ENCODE data around the gene KMO. TPM values are rescaled to one million over a fixed set of nuclear protein-coding genes. Genes with fewer than 3 reads are reported as not detected.

Gene KMO
- total RNA-seq (under 1 TPM in 1 of 5 donors, not detected in 4; 0.18 TPM), polyA plus RNA-seq (under 1 TPM in 2 of 3 donors, not detected in 1; 0.06 to 0.33 TPM)
- long read RNA-seq, donor 1, partial matches to known transcripts = 0 of 12 reads
- long read RNA-seq, donor 1, other reads (novel, unspliced or antisense) = 12 of 12 reads
- long read RNA-seq, donor 2 = 0 reads
- long read RNA-seq, donor 3 = 0 reads
- long read RNA-seq, donor 4 = 0 reads
- long read RNA-seq, donor 5, full-length matches to known transcripts = 1 of 1 reads
- long read RNA-seq, donor 5, partial matches to known transcripts = 0 of 1 reads
- long read RNA-seq, donor 5, other reads (novel, unspliced or antisense) = 0 of 1 reads
- long read RNA-seq, donor 6 = 0 reads
- long read RNA-seq, donor 7, partial matches to known transcripts = 12 of 18 reads
- long read RNA-seq, donor 7, other reads (novel, unspliced or antisense) = 6 of 18 reads
- long read RNA-seq, donor 8 = 0 reads
- long read RNA-seq, donor 9 = 0 reads
- long read RNA-seq, donor 10 = 0 reads

GRCh38 chr1:241532162-241532531, at the start of gene KMO:
TSS of gene KMO (plus strand) at chr1:241532378. CDS start at chr1:241532445, 67 bp downstream.
- Histone ChIP-seq H3K9me3 (no peaks in the 10 kb centered on the region), H3K27me3 (no peaks in the 10 kb centered on the region), H3K4me3 (peak within 1 kb of the TSS; percentile 30 to 47 (median 44)), H3K4me1 (peaks cover 0 to 6% (median 0%) of the 10 kb centered on the region in 4 donors), H3K27ac (peak within 1 kb of the TSS in 4 of 5 donors; percentile 21 to 48 (median 44)), H3K36me3 (no peaks in the 10 kb centered on the region)
- peak in 1 of 2 donors; percentile 32 for DNase-seq
- TF ChIP-seq EP300 (IDR thresholded peaks at IDR 0.05) (no peak), POLR2AphosphoS5 (IDR thresholded peaks at IDR 0.05) (no peak), CTCF (IDR thresholded peaks at IDR 0.05) (no peak), POLR2A (IDR thresholded peaks at IDR 0.05) (no peak)
- WGBS, 5 donors = 0 to 8% (median 7%) methylated on average over 1 of the region's 1 CpG
- intact Hi-C loops (cut with DNase I; ENCODE audit: low total_unique reads) = loop anchor here (10.0 kb wide), 1 partner anchor 293 kb away; no protein-coding TSS in a partner anchor

- H3K36me3 ChIP-seq = no peaks in the 10 kb centered on the region
- H3K9me3 ChIP-seq = no peaks in the 10 kb centered on the region
- H3K27ac ChIP-seq = no peak overlapping the region
- intact Hi-C loops (cut with DNase I; ENCODE audit: low total_unique reads) = no loop called here
- H3K4me1 ChIP-seq = no peaks in the 10 kb centered on the region
- H3K27me3 ChIP-seq = no peaks in the 10 kb centered on the region
- DNase-seq = no peak
- 55 to 77% (median 58%) methylated on average over 1 of the region's 1 CpG for WGBS, 5 donors
- TF ChIP-seq EP300 (IDR thresholded peaks at IDR 0.05) = no peak
- TF ChIP-seq POLR2AphosphoS5 (IDR thresholded peaks at IDR 0.05) = no peak
- no peak for TF ChIP-seq POLR2A (IDR thresholded peaks at IDR 0.05)
- TF ChIP-seq CTCF (IDR thresholded peaks at IDR 0.05) = no peak
- no peak overlapping the region for H3K4me3 ChIP-seq
These were observed 49.4 kb upstream of the KMO start for GRCh38 chr1:241482761-241483250.

GRCh38 chr1:241485145-241485544, 47.0 kb upstream of the KMO start:
- no peak for DNase-seq
- H3K4me3 ChIP-seq = no peak overlapping the region
- TF ChIP-seq EP300 (IDR thresholded peaks at IDR 0.05) (no peak), POLR2A (IDR thresholded peaks at IDR 0.05) (no peak), POLR2AphosphoS5 (IDR thresholded peaks at IDR 0.05) (no peak), CTCF (IDR thresholded peaks at IDR 0.05) (no peak)
- intact Hi-C loops (cut with DNase I; ENCODE audit: low total_unique reads) = no loop called here
- WGBS, 5 donors = 81 to 93% (median 91%) methylated on average over 3 of the region's 3 CpGs
- H3K36me3 ChIP-seq = no peaks in the 10 kb centered on the region
- no peaks in the 10 kb centered on the region for H3K4me1 ChIP-seq
- no peaks in the 10 kb centered on the region for H3K27me3 ChIP-seq
- H3K27ac ChIP-seq = no peak overlapping the region
- no peaks in the 10 kb centered on the region for H3K9me3 ChIP-seq

- WGBS, 5 donors = 67 to 82% (median 78%) methylated on average over 4 of the region's 4 CpGs
- intact Hi-C loops (cut with DNase I; ENCODE audit: low total_unique reads) = no loop called here
These were observed 46.6 kb upstream of the KMO start for GRCh38 chr1:241485554-241485992.

More at GRCh38 chr1:241485554-241485992, 46.6 kb upstream of the KMO start:
- no peaks in the 10 kb centered on the region for H3K9me3 ChIP-seq
- H3K36me3 ChIP-seq = no peaks in the 10 kb centered on the region
- no peak overlapping the region for H3K4me3 ChIP-seq
- TF ChIP-seq POLR2A (IDR thresholded peaks at IDR 0.05) (no peak), EP300 (IDR thresholded peaks at IDR 0.05) (no peak), POLR2AphosphoS5 (IDR thresholded peaks at IDR 0.05) (no peak), CTCF (IDR thresholded peaks at IDR 0.05) (peak in 2 of 7 experiments; percentile 12 to 14)
- DNase-seq = peak in 1 of 2 donors; percentile 7
- H3K4me1 ChIP-seq = no peaks in the 10 kb centered on the region
- no peak overlapping the region for H3K27ac ChIP-seq
- no peaks in the 10 kb centered on the region for H3K27me3 ChIP-seq
